Naive thymus-derived CD4-positive, alpha-beta T cell (primary cell): Measurements from ENCODE around the gene CAPG. TPM values are rescaled to one million over a fixed set of nuclear protein-coding genes. Genes with fewer than 3 reads are reported as not detected.
"Not testable (repeated sequence)": the region's sequence is repeated elsewhere in the genome, so short reads cannot be mapped to it uniquely, and the experiment has no call there.

Source experiments
- ATAC-seq: fragments of 150-1000 bp; cut with Tn5 transposase; 2 replicates; pipeline ENCODE4 v1.10.0; 2021; ENCODE audit warnings: mild to moderate bottlenecking, moderate library complexity
- CTCF ChIA-PET: fragments of 350-600 bp; sonication (Branson Sonifier 250); formaldehyde crosslinking; loops from one replicate; lab custom pipeline; 2021; ENCODE audit warnings: antibody characterized with exemption; lab: Charles Lee
- POLR2A ChIA-PET: fragments of 350-600 bp; sonication (Branson Sonifier 250); formaldehyde crosslinking; loops from one replicate; lab custom pipeline; 2021; ENCODE audit warnings: antibody characterized with exemption, inconsistent platforms; lab: Charles Lee
- DNase-seq, 9 donors: peaks; one replicate each; pipeline versions ENCODE4 v3.0.0 to v3.0.0-alpha.2; 2020 to 2022; ENCODE audit warnings: mixed read lengths in 1 of 9
- H3K27ac ChIP-seq: one replicate; pipeline ENCODE4 v1.7.0; 2013; ENCODE audit warnings: mild to moderate bottlenecking, low read depth, low read length, moderate library complexity
- H3K27me3 ChIP-seq, 2 donors: one replicate each; pipeline ENCODE4 v1.7.0; 2013; ENCODE audit warnings: low read length in 2 of 2, mild to moderate bottlenecking in 2 of 2, moderate library complexity in 2 of 2; ENCODE audit not compliant: control insufficient read depth in 2 of 2, insufficient read depth in 2 of 2
- H3K36me3 ChIP-seq, 3 experiments: 1 replicate in 2 of 3; 2 replicates in 1 of 3; pipeline ENCODE4 v1.7.0; 2013; ENCODE audit warnings: low read length in 3 of 3, mild to moderate bottlenecking in 3 of 3, moderate library complexity in 1 of 3; ENCODE audit not compliant: insufficient read depth in 3 of 3, control insufficient read depth in 2 of 3
- H3K4me1 ChIP-seq, 2 donors: one replicate each; pipeline ENCODE4 v1.7.0; 2013; ENCODE audit warnings: low read length in 2 of 2, mild to moderate bottlenecking in 2 of 2, moderate library complexity in 1 of 2; ENCODE audit not compliant: control insufficient read depth in 2 of 2, insufficient read depth in 2 of 2
- H3K4me3 ChIP-seq: 2 replicates; pipeline ENCODE4 v1.7.0; 2013; ENCODE audit warnings: mild to moderate bottlenecking, low read length
- H3K9me3 ChIP-seq, 3 experiments: 1 replicate in 2 of 3; 2 replicates in 1 of 3; pipeline ENCODE4 v1.7.0; 2013; ENCODE audit warnings: low read length in 3 of 3; ENCODE audit not compliant: control insufficient read depth in 2 of 3
- H3K27ac Mint-ChIP-seq, 9 donors: one replicate each; pipeline ENCODE4 v1.8.0; 2020 to 2022; ENCODE audit warnings: mixed read lengths in 9 of 9, mild to moderate bottlenecking in 8 of 9, moderate library complexity in 5 of 9, inconsistent platforms in 2 of 9
- H3K27me3 Mint-ChIP-seq, 5 donors: one replicate each; pipeline ENCODE4 v1.8.0; 2021 to 2022; ENCODE audit warnings: mixed read lengths in 5 of 5, mild to moderate bottlenecking in 1 of 5
- H3K36me3 Mint-ChIP-seq, 5 donors: one replicate each; pipeline ENCODE4 v1.8.0; 2020 to 2022; ENCODE audit warnings: mixed read lengths in 5 of 5, mild to moderate bottlenecking in 3 of 5, inconsistent platforms in 1 of 5
- H3K4me1 Mint-ChIP-seq, 7 donors: one replicate each; pipeline ENCODE4 v1.8.0; 2020 to 2022; ENCODE audit warnings: mixed read lengths in 7 of 7, mild to moderate bottlenecking in 3 of 7, inconsistent platforms in 1 of 7
- H3K4me3 Mint-ChIP-seq, 10 donors: one replicate each; pipeline ENCODE4 v1.8.0; 2020 to 2022; ENCODE audit warnings: mild to moderate bottlenecking in 10 of 10, mixed read lengths in 10 of 10, moderate library complexity in 6 of 10, inconsistent platforms in 2 of 10
- H3K9me3 Mint-ChIP-seq, 11 donors: one replicate each; pipeline ENCODE4 v1.8.0; 2020 to 2022; ENCODE audit warnings: mixed read lengths in 11 of 11, mild to moderate bottlenecking in 4 of 11, inconsistent platforms in 1 of 11, moderate library complexity in 1 of 11
- intact Hi-C, 2 donors: fragments of 100-400 bp; cut with micrococcal nuclease; formaldehyde crosslinking; loops; one replicate each; pipeline ENCODE4 v1.15.1; 2023
- polyA plus RNA-seq, 2 donors: library from polyadenylated mRNA; unstranded; fragments of 300-500 nt; fragmentation: Illumina TruSeq; gene quantifications; one replicate each; pipeline ENCODE4 v1.2.3, GENCODE V29; 2021
- total RNA-seq, 6 experiments: library from RNA in 5 of 6; stranded (reverse) in 5 of 6; gene quantifications; 1 replicate in 5 of 6; 2 replicates in 1 of 6; pipeline ENCODE4 v1.2.3 and lab custom pipeline; 2021 to 2026

CAPG gene
- total and polyA plus RNA-seq, 7 experiments from 2014 or later, result 12.9 to 265 (median 34.3) TPM

GRCh38 chr2:85418132-85419008 lies 8.2 kb upstream of the CAPG start, which contains the start of gene SH2D6:
TSS of gene SH2D6 (plus strand) at chr2:85418714. CDS start at chr2:85429466, 10,752 bp downstream.
- Histone ChIP-seq H3K36me3 (peaks cover 0 to 4% (median 0%) of the 10 kb centered on the region in 3 experiments), H3K4me3 (peak within 1 kb of the TSS; percentile 83), H3K27me3 (no peaks in the 10 kb centered on the region), H3K9me3 (no peaks in the 10 kb centered on the region), H3K27ac (peak within 1 kb of the TSS; percentile 85), H3K4me1 (peaks cover 20 to 22% of the 10 kb centered on the region in 2 donors)
- CTCF ChIA-PET, result interaction anchor here (1.0 to 5.9 kb wide), 9 partner anchors 10 to 138 kb away, joined by 3 to 163 read pairs (median 11); partner anchors contain the start of gene MAT2A
- peak within 1 kb of the TSS; percentile 82 to 100 (median 96) for H3K27ac Mint-ChIP-seq
- H3K36me3 Mint-ChIP-seq, result no peaks in the 10 kb centered on the region
- H3K4me3 Mint-ChIP-seq, result peak within 1 kb of the TSS; percentile 86 to 100 (median 96)
- ATAC-seq (peak; percentile 86), DNase-seq (peak; percentile 76 to 89 (median 80))
- POLR2A ChIA-PET, result interaction anchor here (0.7 to 5.0 kb wide), 16 partner anchors 10 to 193 kb away, joined by 3 to 74 read pairs (median 8); partner anchors contain the start of genes C2orf68, ELMOD3, GGCX and MAT2A
- intact Hi-C loops, result loop anchor here (1.0 to 10.0 kb wide), 13 partner anchors 8 to 777 kb away; partner anchors contain the start of genes ELMOD3 (in 2 of the 2), GGCX (in 2 of the 2), IMMT (in 2 of the 2) and MAT2A (in 2 of the 2)
- peaks cover 0 to 4% (median 0%) of the 10 kb centered on the region in 5 donors for H3K27me3 Mint-ChIP-seq
- H3K9me3 Mint-ChIP-seq, result peaks cover 0 to 2% (median 0%) of the 10 kb centered on the region in 11 donors
- H3K4me1 Mint-ChIP-seq, result peaks cover 17 to 45% (median 23%) of the 10 kb centered on the region in 7 donors

DNA sequence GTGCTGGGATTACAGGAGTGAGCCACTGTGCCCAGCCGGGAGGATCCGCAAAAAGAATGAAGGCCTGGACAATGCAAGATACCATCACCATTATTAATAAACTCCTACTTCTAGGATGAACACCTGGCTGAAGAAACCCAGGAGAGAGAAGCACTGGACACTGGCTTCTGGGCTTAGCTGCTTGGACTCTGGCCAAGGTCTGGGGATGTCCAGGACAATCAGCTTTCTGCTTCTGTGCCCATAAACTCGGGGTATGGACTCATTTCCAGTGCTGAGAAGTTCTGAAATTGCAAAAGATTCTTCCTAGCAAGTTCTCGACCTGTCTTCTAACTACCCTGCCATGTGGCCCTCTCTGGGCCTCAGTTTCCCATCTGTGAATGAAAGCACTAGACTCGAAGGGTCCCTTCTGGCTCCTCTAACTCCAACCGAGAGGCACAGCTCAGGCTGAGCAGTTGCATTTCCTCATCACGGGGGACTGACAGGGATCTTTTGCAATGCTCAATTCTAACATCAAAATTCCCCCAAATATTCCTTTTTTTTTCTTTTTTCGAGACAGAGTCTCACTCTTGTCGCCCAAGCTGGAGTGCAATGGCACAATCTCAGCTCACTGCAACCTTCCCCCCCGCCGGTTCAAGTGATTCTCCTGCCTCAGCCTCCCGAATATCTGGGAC lies 5.9 kb upstream of the CAPG start:
- Histone ChIP-seq H3K9me3 (no peaks in the 10 kb centered on the region), H3K4me1 (peaks cover 20 to 25% of the 10 kb centered on the region in 2 donors), H3K27me3 (no peaks in the 10 kb centered on the region), H3K27ac (no peak overlapping the region), H3K4me3 (no peak overlapping the region), H3K36me3 (peaks cover 0 to 4% (median 0%) of the 10 kb centered on the region in 3 experiments)
- no peak overlapping the region for H3K4me3 Mint-ChIP-seq
- peaks cover 0 to 14% (median 0%) of the 10 kb centered on the region in 5 donors for H3K27me3 Mint-ChIP-seq
- ATAC-seq (no peak), DNase-seq (no peak)
- peaks cover 14 to 59% (median 27%) of the 10 kb centered on the region in 7 donors for H3K4me1 Mint-ChIP-seq
- H3K27ac Mint-ChIP-seq, result peak overlapping the region in 1 of 9 donors; percentile 2
- CTCF ChIA-PET, result interaction anchor here (5.9 kb wide), 1 partner anchor 134 kb away, joined by 163 read pairs; no protein-coding TSS in a partner anchor
- POLR2A ChIA-PET, result interaction anchor here (0.9 to 1.3 kb wide), 2 partner anchors 122 to 167 kb away, joined by 4 to 5 read pairs; partner anchors contain the start of gene MAT2A
- H3K9me3 Mint-ChIP-seq, result peaks cover 0 to 2% (median 0%) of the 10 kb centered on the region in 11 donors
- intact Hi-C loops, result loop anchor here in 1 of 2 donors (10.0 kb wide), 1 partner anchor 779 kb away; the partner anchor contains the start of genes IMMT and MRPL35
- no peaks in the 10 kb centered on the region for H3K36me3 Mint-ChIP-seq

DNA sequence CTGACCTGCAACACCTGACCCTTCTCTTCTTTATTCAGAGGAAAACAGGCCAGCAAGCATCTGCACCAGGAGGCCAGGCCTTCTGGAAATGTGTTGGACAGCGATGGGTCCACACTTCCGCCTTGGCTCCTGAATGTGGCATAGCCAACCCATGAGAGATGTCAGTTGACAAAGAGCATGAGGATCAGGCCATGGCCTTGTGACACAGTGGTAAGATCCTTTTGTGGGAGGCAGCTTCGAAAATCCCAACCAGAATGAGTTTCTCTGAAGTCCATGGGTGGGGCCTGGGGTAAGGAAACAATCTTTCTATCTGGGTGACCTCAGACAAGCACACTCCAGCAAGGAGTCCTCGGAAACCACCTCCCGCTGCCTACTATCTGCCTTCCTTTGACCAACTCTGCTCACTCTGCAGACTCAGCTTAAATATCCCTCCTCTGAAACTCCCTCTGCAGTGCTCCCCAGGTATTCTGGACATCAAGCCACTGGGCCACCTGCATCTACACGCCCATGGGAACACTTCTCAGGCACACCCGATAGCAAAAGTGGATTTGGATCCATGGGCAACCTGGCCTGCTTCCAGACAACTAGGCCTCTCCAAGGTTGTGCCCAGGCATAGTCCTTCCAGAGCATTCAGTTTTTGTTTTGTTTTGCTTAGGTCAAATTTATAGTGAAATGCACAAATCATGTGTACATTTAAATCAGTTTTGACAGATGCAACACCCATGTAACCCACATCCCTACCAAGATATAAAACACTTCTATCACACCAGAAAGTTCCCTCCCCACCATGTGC lies 4.8 kb upstream of the CAPG start:
- POLR2A ChIA-PET, result interaction anchor here (1.1 kb wide), 1 partner anchor 87 kb away, joined by 3 read pairs; the partner anchor contains the start of gene TGOLN2
- H3K4me1 ChIP-seq, result peaks cover 19 to 26% of the 10 kb centered on the region in 2 donors
- intact Hi-C loops, result loop anchor here in 1 of 2 donors (10.0 kb wide), 1 partner anchor 780 kb away; the partner anchor contains the start of genes IMMT and MRPL35
- Mint-ChIP-seq H3K27ac (peak overlapping the region in 4 of 9 donors; percentile 2 to 86 (median 56)), H3K4me1 (peaks cover 11 to 58% (median 31%) of the 10 kb centered on the region in 7 donors), H3K4me3 (peak overlapping the region in 3 of 10 donors; percentile 15 to 47 (median 18)), H3K36me3 (no peaks in the 10 kb centered on the region), H3K9me3 (no peaks in the 10 kb centered on the region), H3K27me3 (peaks cover 0 to 15% (median 0%) of the 10 kb centered on the region in 5 donors)
- CTCF ChIA-PET, result interaction anchor here (0.6 kb wide), 1 partner anchor 146 kb away, joined by 8 read pairs; no protein-coding TSS in a partner anchor
- no peaks in the 10 kb centered on the region for H3K27me3 ChIP-seq
- H3K36me3 ChIP-seq, result peaks cover 0 to 4% (median 0%) of the 10 kb centered on the region in 3 experiments
- no peaks in the 10 kb centered on the region for H3K9me3 ChIP-seq
- H3K27ac ChIP-seq, result no peak overlapping the region
- no peak overlapping the region for H3K4me3 ChIP-seq
- no peak for DNase-seq
- no peak for ATAC-seq

DNA sequence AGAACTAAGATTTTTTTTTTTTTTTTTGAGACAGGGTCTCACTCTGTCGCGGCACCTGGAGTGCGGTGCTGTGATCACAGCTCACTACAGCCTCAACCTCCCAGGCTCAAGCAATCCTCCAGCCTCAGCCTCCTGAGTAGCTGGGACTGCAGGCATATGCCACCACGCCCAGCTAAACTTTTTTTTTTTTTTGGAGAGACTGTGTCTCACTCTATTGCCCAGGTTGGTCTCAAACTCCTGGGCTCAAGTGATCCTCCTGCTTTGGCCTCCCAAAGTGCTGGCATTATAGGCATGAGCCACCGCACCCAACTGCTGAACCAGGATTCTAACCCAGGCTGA lies 4.2 kb upstream of the CAPG start:
- H3K9me3 ChIP-seq, H3K9me3 Mint-ChIP-seq, ATAC-seq, H3K4me3 Mint-ChIP-seq, H3K36me3 ChIP-seq, DNase-seq, H3K27me3 ChIP-seq, H3K4me3 ChIP-seq, H3K27ac Mint-ChIP-seq, H3K36me3 Mint-ChIP-seq, H3K27ac ChIP-seq: not testable (repeated sequence)
- POLR2A ChIA-PET, result interaction anchor here (0.6 to 1.1 kb wide), 3 partner anchors 87 to 144 kb away, joined by 3 to 5 read pairs (median 3); partner anchors contain the start of gene TGOLN2
- H3K4me1 ChIP-seq, result peaks cover 23 to 29% of the 10 kb centered on the region in 2 donors
- peaks cover 0 to 15% (median 0%) of the 10 kb centered on the region in 5 donors for H3K27me3 Mint-ChIP-seq
- CTCF ChIA-PET, result interaction anchor here (0.6 kb wide), 2 partner anchors 61 to 146 kb away, joined by 5 to 8 read pairs; no protein-coding TSS in a partner anchor
- H3K4me1 Mint-ChIP-seq, result peaks cover 11 to 58% (median 33%) of the 10 kb centered on the region in 7 donors
- intact Hi-C loops, result loop anchor here in 1 of 2 donors (10.0 kb wide), 1 partner anchor 780 kb away; the partner anchor contains the start of genes IMMT and MRPL35

DNA sequence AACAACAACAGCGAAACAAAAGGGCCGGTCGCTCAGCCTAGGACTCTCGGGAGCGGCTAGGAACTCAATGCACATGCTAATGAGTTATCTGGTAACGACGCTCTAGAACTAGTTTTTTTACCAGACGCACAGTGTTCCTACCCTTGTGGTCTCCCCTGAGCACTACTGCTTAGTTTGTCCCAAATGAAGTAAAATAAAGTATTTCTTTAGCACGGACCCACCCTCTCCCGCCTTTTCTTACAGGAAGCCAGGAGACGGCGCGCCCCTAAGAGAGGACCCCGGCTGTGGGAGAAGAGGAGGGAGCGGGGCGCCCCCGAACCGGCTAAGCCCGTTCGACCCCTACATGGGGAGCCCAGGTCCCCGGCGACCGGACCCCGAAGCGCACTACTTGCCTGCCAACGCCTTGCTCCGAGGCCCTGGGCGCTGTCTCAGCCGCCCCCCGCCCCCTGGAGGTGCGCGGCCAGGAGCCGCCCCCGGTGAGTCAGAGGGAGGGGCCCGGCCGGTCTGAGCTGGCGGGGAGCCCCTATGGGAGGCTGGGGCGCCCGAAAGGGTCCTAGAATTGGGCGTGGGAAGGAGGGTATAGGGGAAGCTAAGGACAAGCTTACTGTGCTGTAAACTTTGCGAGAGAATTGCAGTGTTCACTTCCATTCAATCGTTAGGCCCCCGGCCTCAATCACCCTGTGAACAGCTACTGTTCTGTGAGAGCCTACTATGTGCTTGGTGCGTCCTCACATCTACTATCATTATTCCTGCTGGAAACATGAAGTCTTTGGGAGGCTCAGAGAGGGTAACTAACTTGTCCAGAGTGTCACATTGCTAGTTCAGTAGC lies 3.6 kb upstream of the CAPG start:
- ATAC-seq, result peak; percentile 29
- intact Hi-C loops, result loop anchor here in 1 of 2 donors (10.0 kb wide), 1 partner anchor 781 kb away; the partner anchor contains the start of genes IMMT and MRPL35
- ChIA-PET CTCF (interaction anchor here (0.6 to 0.7 kb wide), 2 partner anchors 21 to 62 kb away, joined by 3 to 5 read pairs; no protein-coding TSS in a partner anchor), POLR2A (interaction anchor here (0.6 to 1.1 kb wide), 5 partner anchors 24 to 145 kb away, joined by 3 to 5 read pairs (median 3); partner anchors contain the start of genes ELMOD3, RETSAT and TGOLN2)
- Histone ChIP-seq H3K36me3 (peaks cover 0 to 4% (median 0%) of the 10 kb centered on the region in 3 experiments), H3K4me3 (no peak overlapping the region), H3K4me1 (peaks cover 23 to 29% of the 10 kb centered on the region in 2 donors), H3K27ac (no peak overlapping the region), H3K9me3 (no peaks in the 10 kb centered on the region), H3K27me3 (no peaks in the 10 kb centered on the region)
- peaks cover 0 to 15% (median 0%) of the 10 kb centered on the region in 5 donors for H3K27me3 Mint-ChIP-seq
- peak overlapping the region in 3 of 9 donors; percentile 30 to 63 (median 39) for H3K27ac Mint-ChIP-seq
- H3K9me3 Mint-ChIP-seq, result no peaks in the 10 kb centered on the region
- H3K36me3 Mint-ChIP-seq, result no peaks in the 10 kb centered on the region
- peaks cover 14 to 56% (median 36%) of the 10 kb centered on the region in 7 donors for H3K4me1 Mint-ChIP-seq
- H3K4me3 Mint-ChIP-seq, result peak overlapping the region; percentile 67 to 84 (median 79)
- peak in 2 of 9 donors; percentile 36 to 67 for DNase-seq
